ENCODE measurements around the gene SREBF1.

Gene SREBF1

DNA sequence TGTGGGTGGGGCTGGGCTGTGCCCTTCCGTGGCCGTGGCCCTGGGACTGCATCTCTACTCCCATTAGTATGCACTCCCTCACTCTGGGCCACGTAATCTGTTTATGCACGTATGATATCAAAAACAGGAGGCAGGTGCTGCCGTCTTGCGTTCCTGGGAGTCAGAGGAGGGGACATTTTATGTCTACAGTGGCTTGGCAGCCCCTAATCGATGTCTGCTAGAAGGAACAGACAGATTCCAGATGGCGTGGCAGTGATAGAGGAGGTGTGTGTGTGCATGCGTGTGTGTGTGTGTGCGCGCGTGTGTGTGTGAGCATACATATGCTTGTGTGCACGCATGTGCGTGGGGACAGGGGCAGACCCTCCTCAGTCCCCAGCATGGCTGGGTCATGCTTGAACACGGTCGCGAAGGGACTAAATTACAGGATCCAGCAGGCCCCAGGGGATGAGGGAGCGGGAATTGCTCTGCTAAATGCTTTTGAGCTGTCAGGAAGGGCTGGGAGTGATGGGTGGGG is 44.7 kb downstream of the SREBF1 start:
- no peak for DNase-seq

DNA sequence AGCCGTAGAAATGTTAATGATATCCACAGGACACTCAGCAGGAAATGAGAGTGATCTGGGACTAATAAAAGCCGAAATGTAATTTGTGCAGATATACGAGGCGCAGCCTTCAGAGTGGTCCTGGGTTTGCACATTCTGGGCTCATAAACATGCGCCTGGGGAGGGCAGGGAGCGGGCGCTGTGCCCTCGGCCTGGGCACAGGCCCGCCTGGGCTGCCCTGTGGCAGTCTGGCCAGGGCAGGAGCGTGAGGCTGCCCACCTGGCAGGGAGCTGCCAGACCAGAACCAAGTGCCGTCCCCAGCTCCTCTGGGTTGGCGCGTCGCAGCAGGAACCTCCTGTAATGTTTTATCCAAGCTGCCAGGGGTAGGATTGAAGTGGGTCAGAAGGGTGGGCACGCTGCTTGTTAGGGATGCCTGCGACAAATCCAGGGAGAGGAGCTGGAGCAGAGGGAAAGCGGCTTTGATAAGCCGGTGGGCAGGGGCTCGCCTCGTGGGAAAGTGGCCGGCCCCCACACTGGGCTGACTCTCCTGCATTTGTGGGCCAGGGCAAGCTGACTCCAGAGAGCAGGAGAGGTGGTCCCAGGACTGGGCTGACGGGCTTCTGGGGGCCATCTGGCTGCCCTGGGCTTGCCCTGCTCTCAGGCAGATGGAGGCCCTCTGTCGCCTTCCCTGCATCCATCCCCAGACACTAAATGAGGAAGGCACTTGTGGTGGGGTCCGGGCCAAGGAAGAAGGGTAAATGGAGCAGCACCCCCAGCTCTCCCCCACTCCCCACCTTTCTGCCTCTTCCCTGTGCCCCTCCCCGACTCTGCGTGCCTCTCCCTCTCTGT is 45.9 kb downstream of the SREBF1 start:
- no peak for DNase-seq

DNA sequence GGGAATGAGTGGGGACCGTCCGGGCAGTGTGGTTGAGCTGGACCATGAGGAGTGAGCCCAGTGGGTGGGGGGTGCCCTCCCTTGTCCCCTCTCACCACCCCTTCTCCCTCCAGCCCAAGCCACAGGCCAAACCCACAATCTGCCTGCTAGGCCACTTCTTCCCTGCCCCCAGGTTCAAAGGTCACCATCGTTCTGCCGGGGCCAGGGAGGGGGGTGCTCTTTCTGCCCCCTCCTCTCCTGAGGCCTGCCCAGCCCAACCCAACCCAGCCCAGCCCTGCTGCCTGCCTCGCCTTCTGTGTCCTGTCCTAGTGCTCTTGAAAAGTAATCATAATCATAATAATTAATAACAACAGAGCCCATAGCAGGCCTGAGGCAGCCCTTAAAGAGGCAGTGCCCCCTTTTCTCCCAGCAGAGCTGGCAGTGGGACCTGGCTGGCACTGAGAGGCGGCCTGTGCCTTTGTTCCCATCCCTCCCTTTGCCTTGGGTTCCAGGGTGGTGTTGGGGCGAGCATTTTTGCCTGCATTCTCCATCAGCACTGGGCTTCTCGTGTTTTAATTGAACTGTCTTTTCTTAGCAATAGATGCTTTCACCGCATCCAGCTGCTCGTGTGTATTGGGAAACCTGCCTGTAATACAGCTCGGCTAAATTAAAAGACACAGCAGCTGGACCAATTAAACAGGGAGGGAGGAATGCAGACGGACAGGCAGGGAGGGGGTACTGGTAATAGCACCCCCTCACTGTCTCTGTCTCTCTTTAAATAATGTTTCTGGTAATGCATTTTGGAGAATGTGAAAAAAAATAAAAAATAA is 46.8 kb downstream of the SREBF1 start:
- no peak for DNase-seq

DNA sequence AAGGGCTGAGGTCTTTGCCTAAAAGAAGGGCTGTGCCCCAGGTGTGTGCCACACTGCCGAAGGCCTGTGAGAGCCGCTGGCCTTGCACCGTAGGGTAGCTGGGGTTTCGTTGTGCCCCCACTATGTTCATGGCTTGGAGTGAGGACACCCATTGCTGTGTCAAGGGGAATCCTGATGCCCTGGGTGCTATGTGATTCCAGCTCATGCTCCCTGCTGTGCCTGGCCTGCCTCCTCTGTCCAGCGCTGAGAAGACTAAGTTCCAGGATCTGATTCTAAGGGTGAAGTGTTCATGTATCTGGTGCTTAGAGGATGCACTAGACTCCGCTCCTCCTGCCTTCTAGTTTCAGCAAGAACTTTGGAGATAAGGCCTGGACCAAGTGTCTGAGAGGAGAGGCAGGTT is 47.4 kb downstream of the SREBF1 start:
- no peak for DNase-seq

DNA sequence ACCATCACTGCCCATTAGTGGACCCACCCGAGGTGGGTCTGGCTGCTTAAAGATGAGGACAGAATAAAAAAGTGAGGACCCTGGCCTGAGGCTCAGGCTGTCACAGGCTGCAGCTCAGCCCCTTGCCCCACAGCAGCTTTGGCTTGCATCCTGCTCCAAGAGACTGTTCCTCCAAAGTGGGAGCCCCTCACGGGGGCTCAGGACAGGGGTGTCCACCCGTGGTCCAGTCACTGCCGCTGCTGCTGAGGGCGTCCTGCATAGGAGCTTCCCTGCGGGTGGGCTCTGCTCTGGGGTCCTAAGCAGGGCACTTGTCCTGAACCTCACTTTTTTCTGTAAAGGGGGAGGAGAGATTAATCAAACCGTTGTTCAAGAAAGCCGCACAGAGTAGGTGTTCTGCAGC is 47.8 kb downstream of the SREBF1 start:
- no peak for DNase-seq

DNA sequence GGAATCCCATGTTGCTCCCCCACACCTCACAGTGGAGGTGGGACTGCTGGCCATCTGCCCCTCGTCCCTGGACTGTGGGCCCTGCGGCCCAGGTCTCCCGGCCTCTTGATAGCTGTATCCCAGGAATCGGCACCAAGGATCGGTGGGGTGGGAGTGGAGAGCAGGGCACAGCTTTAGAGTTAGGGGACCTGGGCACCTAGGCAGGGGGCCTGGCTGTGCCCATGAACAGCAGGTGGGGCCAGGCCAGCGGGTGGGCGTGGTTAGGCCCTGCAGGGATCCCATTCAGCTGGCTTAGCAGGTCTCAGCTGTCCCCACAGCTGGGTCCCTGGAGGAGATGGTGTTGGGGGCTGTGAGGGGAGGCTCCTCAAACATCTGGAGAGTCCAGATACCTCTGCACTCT is 49.2 kb downstream of the SREBF1 start:
- no peak for DNase-seq

DNA sequence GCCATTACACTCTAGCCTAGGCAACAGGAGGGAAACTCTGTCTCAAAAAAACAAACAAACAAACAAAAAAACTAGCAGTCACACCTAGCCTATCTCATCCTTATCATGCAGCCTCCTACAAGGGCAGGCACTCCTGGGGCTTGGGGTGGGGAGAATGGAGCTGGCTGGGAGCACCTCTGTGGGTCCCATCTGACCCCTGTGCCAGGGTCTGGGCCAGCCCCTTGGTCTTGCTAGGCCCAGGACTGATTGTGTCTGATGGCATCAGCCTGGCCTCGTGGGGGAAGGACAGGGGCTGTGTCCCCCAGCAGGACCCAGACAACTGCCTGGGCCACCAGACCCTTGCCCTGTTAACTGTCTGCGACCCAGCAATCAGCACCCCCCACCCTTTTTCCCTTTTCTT is 49.8 kb downstream of the SREBF1 start:
- no peak for DNase-seq

DNA sequence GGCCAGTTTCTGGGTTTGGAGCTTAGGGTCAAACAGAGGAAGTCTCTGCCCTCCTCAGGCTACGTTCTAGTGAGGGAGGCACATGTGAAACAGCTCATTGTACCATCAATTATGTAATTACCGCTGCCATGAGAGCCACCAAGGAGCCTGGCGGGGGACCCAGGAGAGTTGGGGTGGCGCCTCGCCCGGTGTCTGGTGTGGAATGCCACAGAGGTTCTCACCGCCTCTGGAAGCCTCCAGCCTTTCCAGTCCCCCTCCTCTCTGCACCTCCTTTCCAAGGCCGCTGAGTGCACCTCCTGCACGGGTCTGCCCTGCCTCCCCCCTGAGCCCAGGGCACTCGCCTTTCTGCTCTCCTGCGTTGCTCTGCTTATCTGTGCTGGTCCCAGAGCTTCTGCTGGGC is 51.4 kb downstream of the SREBF1 start:
- no peak for DNase-seq

DNA sequence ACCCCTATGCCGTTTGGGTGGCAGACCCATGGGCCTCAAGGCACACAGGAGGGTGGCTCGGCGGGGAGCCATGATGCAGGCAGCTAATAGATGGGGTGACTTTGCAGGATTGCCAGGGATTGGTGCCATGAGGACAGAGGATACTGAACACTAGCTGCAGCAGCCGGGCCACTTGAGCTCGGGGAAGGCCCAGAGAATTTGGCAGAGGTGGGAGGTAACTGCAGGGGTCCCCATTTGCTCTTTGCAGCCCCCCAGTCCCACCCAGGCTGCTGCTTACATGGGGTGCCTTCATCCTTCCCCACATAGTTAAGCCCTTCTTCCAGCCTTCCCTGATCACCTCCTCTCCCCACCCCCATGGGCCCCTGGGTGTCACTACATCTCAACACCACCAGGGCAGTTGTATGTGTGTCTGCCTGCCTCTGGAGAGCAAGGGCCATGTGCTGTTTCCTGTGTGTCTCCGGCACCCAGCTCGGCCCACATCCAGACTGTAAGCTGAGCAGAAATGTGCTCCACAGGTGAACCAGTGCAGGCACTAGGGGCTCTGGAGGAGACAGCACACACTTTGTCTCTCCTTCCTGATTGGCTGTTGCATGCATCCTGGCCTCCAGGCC is 52.0 kb downstream of the SREBF1 start:
- DNase-seq = peak in 1 of 2 donors; percentile 27

DNA sequence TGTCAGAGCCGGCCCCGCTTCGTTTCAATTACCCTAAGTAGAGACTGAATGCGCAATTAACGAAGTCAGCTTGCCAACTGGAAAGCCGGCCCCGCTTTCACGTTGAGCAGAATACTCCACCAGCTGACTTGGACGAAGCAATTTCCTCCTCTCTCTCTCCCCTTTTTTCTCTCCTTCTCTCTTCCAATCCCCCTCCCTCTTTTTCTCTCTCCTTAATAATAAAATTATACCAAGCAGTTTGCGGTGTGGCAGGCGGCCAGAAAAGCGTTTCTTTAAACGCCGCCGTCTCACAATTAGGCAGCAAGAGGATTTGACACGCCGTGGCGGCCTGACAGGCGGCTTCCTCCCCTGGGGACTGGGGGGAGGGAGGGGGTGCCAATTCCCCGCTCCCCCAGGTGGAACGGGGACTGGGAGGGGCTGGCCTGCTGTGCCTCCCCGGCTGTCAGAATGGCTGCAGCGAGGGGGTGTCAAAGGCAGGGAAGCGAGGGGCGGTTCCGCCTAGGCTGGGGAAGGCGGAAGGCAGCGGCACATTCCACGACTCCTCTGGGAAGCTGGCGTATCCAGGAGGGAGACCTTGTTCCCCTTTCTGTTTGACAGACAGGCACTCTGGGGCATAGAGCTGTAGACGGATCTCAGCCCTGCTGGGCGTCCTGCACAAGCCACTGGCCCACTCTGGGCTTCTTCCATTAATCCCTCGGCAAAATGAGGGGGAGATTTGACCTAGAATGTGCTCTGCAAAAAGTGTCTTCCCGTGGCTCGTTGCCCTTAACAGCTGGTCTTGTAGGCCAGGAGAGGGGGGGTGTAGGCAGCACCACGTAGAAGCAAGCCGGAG is 52.7 kb downstream of the SREBF1 start:
- peak; percentile 25 to 60 for DNase-seq

DNA sequence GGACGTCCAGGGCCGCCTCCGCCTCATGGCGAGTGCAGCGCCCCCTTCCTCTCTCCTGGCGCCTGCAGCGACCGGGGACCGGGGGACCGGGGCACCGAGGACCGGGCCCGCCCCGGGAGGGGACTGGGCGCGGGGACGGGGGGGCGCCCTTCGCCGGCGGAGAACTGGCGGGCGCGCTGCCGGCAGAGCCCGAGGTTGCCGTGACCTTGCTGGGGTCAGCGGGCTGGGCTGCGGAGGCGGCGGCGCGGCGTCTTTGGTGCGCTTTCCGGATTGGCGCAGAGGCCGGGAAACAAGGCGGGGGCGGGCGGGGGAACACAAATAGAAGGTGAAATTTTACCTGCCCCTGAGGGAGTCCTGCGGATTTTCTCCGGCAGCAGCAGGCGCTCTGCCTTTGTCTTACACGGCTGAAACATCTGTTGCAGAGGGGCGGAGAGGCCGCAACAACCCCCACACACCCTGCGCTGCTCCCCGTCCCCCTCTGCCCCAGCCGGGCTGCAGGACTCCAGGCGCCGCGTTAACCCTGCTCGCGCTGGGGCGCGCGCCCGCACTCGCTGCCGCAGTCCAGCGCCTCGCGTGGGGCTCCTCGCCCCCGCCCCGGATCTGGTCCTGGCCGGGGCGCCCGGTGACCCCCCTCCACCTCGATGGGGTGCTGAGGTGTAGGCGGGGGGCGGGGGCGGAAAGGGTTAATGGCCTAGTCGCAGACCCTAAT is 53.5 kb downstream of the SREBF1 start:
- DNase-seq = peak; percentile 49 to 66

DNA sequence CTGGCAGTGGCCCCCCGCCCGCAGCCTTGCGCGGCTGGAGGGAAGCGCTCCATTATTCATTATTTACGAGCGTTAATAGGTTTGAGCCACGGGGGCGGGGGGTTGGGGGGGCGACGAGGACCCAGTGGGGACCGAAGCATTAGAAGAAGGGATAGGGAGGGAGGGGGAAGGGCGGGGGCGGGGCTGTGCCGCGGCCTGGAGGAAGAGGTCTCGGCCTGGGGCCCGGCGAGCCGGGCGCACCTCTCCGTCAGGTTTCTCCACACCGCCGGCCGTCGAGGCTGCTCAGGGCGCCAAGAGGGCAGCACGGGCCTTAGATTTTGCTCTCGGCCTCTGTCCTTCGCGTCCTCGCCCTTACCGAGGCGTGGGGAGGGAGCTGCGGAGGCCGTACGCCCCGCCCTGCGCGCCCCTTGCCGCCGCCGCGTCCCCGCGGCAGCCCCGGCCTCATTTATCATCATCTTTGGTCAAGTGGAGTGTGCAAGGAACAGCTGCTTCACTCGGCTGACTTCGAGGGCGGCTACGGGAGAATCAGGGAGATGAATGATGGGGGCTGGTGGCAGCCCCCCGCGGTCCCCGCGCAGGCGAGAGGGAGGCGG is 54.2 kb downstream of the SREBF1 start:
- no peak for DNase-seq

DNA sequence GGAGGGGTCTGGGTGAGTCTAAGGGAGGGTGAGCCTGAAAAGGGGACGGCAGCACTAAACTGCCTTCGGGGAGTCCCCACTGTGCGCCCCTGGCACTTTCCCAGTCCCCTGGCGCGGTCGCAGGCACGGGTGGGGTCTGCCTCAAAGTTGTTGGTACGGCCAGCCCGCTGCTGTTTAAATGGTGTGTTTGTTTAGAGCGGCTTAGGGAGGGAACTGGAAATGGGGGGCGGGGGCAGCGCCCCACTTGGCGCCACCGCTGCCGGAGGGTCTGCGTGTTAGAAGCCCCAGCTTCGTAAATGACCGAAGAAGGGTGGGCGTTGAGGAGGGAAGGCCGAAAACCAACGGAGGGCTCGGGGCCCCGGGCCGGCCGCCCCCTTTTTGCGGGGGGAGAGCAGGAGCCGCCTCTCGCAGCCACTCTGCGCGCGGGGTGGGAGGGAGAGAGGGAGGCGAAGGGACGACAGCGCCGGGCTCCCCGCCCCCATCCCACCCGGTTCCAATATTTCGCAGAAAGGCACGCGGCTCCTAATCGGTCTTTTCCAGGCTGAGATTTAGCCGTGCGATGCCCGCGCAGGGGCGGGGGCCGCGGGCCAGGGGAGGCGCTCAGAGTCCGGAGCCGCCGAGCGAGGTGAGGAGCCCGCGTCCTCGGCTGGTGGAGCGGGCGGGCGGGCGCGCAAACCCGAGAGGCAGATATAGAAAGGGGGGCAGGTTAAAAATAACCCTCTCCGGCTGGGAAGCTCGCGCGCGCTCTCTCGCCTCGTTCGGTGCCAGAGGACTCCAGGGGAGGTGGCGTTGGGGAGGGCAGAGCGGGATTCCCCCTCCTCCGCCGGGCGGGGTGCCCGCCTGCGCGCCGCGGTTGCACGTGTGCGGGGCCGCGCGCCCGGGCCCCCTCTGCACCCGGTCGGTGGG is 54.9 kb downstream of the SREBF1 start:
- DNase-seq = peak; percentile 29 to 46

DNA sequence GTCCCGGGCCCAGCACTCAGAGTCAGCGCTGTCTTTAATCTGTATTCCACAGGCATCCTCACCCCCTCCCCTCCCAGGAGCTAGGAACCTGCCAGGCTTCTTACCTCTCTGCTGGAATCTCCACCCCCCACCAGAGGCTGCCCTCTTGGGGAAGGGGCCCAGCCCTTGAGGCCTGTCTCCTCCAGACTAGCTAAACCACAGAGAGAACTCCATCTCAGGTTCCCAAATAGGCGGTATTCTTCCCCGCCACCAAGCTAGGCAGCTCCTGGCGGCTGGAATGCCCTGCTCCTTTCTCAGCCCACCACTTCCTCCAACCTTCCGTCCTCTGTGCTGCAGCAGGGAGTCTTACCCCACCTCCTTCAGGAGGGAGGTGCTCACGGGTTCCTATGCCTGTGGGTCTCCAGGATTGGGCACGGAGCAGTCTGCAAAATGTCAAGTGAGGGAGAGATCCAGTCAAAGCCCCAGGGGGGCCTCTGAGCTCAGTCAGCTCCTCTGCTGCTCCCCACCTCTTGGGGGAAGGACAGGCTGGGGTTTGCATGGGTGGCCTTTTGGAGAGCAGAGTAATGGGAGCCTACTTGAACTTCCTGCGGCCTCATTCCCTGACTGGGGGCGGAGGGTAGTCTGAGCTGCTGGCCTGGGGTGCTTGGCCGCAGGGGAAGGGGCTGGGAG is 55.7 kb downstream of the SREBF1 start:
- DNase-seq = no peak

DNA sequence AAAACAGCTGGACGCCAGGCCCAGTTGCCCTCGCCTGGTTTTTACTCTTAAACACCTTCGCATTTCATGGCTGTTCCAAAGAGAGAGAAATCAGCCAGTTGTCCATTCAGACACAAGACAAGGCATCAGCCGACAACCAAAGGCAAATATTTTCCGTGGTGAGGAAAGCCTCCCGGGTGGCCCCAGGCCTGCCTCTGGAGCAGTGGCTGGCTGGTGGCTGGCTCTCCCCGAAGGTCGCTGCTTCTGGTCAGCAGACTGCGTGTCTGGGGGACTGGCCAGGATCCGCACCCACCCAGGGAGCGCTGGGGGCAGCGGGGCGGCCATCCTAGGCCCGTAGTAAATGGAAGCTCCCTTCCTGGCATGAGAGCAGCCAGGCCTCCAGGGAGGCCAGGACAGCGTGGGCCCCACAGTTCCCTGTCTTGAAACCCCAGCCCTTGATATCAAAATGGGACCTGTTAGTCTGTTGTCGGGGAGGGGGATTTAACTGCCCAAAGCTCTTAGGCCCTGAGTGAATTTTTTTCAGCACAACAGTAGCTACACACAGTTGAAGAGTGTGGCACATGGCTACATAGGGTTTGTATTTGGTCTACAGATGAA is 57.7 kb downstream of the SREBF1 start:
- no peak for DNase-seq

DNA sequence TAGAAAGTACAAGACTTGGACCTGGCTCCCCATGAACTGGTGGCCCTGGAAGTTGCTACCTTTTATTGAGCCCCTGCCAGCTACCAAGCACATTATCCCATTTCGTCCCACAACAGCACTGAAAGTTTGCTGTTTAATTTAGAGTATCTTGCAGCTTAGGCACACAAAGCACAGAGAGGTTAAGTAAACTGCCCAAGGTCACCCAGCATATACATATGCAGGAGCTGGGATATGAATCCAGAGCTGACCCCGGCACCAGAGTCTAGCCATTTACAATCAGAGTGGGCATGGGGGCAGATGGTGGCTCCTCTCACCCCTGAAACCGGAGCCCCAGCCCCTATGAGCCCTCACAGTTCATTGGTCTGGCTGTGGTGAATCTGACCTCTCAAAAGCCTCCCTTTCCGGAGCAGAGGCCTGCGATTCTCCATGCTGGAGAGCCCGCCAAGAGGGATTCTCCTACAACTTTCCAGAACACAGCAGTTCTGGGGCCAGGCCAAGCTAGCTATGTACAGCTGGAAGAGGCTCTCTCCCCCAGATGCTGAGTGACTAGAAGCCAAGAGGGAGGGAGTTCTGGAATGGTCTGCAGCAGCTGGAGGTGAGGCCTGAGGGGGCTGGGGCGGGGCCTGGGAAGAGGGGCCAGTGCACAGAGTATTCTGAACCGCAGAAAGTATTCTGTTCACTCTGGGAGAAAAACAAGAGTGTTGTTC is 58.3 kb downstream of the SREBF1 start:
- no peak for DNase-seq

DNA sequence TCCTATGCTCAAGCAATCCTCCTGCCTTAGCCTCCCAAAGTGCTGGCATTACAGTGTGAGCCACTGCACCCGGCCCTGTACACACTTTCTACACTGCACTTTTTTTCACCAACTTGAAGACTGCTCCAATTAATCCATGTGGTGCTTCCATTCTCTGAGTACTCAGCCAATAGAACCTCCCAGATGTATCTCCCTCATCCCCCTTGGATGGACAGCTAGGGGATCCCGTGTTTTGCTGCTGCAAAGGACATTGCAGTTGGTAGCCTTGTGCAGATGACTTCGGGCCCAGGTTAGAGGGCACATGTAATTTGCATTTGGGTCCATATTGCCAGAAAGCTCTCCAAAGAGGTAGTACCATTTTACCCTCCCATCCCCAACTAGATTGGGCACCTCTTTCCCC is 59.9 kb downstream of the SREBF1 start:
- no peak for DNase-seq

DNA sequence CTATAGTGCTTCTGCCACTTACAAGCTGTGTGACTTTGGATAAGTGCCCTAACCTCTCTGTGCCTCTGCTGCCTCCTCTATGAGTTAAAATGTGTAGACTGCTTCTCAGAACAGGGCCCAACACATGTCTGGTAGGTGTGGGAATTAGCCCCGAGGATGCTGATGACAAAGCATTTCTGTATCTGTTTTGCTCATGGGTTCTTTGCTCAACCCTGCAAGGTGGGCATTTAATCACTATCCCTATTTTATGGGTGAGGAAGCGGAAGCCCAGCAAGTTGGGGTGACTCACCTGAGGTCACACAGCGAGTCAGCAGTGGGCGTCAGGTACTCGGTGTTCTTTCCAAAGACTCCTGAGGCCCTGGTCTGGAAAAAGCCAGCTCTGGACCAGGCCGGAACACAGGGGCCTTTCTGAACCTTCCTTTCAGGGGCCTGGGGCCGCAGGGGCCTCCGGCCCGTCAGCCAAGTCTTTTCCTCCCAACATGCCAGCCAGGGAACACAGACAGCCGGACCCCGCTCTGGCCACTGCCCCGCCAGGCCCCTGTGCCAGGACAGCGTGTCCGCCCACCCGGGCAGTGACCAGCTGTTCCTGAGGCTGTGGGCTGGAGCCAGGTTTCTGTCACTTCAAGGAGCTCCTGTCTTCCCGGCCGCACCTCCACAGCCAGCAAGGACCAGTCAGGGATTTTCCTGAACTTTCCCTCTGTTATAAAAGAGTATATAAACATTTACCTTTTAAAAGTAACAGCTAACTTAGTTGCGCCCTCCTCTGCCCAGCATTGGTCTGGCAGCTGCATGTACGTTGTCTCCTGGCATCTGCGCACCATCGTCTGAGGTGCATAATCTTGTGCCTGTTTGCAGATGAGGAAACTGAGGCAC is 62.5 kb downstream of the SREBF1 start:
- DNase-seq = no peak

All from CD4-positive, alpha-beta T cell treated with Interleukin-1 beta for 1 hour (primary cell).